Loucy (cell line): ENCODE data around the gene GRIK2.

Experiments
- H2AFZ ChIP-seq: fragments of 200-600 bp; sonication (generic); 2 replicates; pipeline ENCODE4 v1.6.0; 2016; ENCODE audit warnings: antibody characterized with exemption, mild to moderate bottlenecking, low read length, moderate library complexity
- H3F3A ChIP-seq: fragments of 200-600 bp; 2 replicates; pipeline ENCODE4 v1.6.0; 2016; ENCODE audit warnings: antibody characterized with exemption, low read depth, mild to moderate bottlenecking
- H3K27me3 ChIP-seq: fragments of 200-600 bp; sonication (generic); 2 replicates; pipeline ENCODE4 v1.6.1; 2014; ENCODE audit warnings: low read length, mild to moderate bottlenecking; ENCODE audit not compliant: insufficient read depth, poor library complexity, severe bottlenecking
- H3K36me3 ChIP-seq: fragments of 200-600 bp; sonication (generic); 2 replicates; pipeline ENCODE4 v1.6.1; 2016; ENCODE audit warnings: low read length; ENCODE audit not compliant: insufficient read depth
- H3K4me1 ChIP-seq: fragments of 200-600 bp; sonication (generic); 2 replicates; pipeline ENCODE4 v1.5.1; 2014; ENCODE audit warnings: low read length, mild to moderate bottlenecking; ENCODE audit not compliant: insufficient read depth, poor library complexity, severe bottlenecking
- H3K4me2 ChIP-seq: fragments of 200-600 bp; sonication (generic); 2 replicates; pipeline ENCODE4 v1.6.0; 2014; ENCODE audit warnings: antibody characterized with exemption, low read length, low read depth, mild to moderate bottlenecking; ENCODE audit not compliant: poor library complexity, severe bottlenecking
- H3K4me3 ChIP-seq: fragments of 200-600 bp; sonication (generic); 2 replicates; pipeline ENCODE4 v1.5.1; 2014; ENCODE audit warnings: low read length, mild to moderate bottlenecking, mixed read lengths; ENCODE audit not compliant: poor library complexity, severe bottlenecking
- H3K79me2 ChIP-seq: fragments of 200-600 bp; sonication (generic); 2 replicates; pipeline ENCODE4 v1.6.1; 2014; ENCODE audit warnings: low read length; ENCODE audit not compliant: insufficient read depth
- H3K9ac ChIP-seq: fragments of 200-600 bp; sonication (generic); 2 replicates; pipeline ENCODE4 v1.6.0; 2014; ENCODE audit warnings: mild to moderate bottlenecking, low read depth, low read length, moderate library complexity; ENCODE audit not compliant: poor library complexity, severe bottlenecking
- H3K9me2 ChIP-seq: fragments of 200-600 bp; sonication (generic); replicated peaks from 2 replicates; pipeline ENCODE4 v1.6.1; 2016; ENCODE audit warnings: low read depth, low read length, mixed read lengths
- H3K9me3 ChIP-seq: fragments of 200-600 bp; sonication (generic); 2 replicates; pipeline ENCODE4 v1.6.1; 2014; ENCODE audit warnings: mild to moderate bottlenecking, antibody characterized with exemption, low read length, low read depth; ENCODE audit not compliant: insufficient read depth
- H4K20me1 ChIP-seq: fragments of 200-600 bp; sonication (generic); 2 replicates; pipeline ENCODE4 v1.6.0; 2014; ENCODE audit warnings: antibody characterized with exemption, low read length, mild to moderate bottlenecking; ENCODE audit not compliant: insufficient read depth, poor library complexity, severe bottlenecking
- EZH2phosphoT487 ChIP-seq: fragments of 200-600 bp; IDR thresholded peaks from 2 replicates; pipeline ENCODE4 v1.6.1; 2018; ENCODE audit warnings: antibody characterized with exemption, mild to moderate bottlenecking, moderate library complexity, borderline replicate concordance
- TF ChIP-seq, protein P1 (sequence below): fragments of 200-600 bp; sonication (generic); conservative IDR thresholded peaks from 2 replicates; pipeline ENCODE4 v1.5.1; 2014; ENCODE audit warnings: mild to moderate bottlenecking, antibody characterized with exemption, low read length

The GRIK2 gene

DNA sequence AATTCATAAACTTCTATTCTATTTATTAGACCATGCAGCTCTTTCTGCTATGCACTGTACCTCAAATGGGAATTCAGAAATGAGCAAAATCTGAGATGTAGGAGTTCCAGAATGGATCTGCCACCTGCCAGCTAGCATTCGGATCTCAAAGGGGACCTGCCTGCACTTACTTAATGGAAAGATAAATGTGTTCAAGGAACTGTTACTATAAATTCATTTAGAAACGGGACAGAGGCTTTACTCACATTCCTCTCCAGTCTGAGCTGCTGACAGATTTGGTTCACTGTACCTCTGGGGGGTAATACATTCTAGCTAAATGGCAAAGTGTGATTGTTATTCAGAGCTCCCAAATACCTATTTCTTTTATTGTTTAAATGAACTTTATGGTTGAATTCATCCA lies 384.1 kb downstream of the GRIK2 start:
- Histone ChIP-seq H4K20me1 (no peaks in the 10 kb centered on the region), H3K36me3 (no peaks in the 10 kb centered on the region), H2AFZ (no peak overlapping the region), H3K9me3 (no peaks in the 10 kb centered on the region), H3K4me2 (no peak overlapping the region), H3K27me3 (no peaks in the 10 kb centered on the region), H3F3A (no peaks in the 10 kb centered on the region), H3K4me3 (no peak overlapping the region), H3K9me2 (no peaks in the 10 kb centered on the region), H3K9ac (no peak overlapping the region), H3K79me2 (no peaks in the 10 kb centered on the region), H3K4me1 (no peaks in the 10 kb centered on the region)
- TF ChIP-seq, protein P1, sequence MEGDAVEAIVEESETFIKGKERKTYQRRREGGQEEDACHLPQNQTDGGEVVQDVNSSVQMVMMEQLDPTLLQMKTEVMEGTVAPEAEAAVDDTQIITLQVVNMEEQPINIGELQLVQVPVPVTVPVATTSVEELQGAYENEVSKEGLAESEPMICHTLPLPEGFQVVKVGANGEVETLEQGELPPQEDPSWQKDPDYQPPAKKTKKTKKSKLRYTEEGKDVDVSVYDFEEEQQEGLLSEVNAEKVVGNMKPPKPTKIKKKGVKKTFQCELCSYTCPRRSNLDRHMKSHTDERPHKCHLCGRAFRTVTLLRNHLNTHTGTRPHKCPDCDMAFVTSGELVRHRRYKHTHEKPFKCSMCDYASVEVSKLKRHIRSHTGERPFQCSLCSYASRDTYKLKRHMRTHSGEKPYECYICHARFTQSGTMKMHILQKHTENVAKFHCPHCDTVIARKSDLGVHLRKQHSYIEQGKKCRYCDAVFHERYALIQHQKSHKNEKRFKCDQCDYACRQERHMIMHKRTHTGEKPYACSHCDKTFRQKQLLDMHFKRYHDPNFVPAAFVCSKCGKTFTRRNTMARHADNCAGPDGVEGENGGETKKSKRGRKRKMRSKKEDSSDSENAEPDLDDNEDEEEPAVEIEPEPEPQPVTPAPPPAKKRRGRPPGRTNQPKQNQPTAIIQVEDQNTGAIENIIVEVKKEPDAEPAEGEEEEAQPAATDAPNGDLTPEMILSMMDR: no peak
- no peak for TF ChIP-seq EZH2phosphoT487

DNA sequence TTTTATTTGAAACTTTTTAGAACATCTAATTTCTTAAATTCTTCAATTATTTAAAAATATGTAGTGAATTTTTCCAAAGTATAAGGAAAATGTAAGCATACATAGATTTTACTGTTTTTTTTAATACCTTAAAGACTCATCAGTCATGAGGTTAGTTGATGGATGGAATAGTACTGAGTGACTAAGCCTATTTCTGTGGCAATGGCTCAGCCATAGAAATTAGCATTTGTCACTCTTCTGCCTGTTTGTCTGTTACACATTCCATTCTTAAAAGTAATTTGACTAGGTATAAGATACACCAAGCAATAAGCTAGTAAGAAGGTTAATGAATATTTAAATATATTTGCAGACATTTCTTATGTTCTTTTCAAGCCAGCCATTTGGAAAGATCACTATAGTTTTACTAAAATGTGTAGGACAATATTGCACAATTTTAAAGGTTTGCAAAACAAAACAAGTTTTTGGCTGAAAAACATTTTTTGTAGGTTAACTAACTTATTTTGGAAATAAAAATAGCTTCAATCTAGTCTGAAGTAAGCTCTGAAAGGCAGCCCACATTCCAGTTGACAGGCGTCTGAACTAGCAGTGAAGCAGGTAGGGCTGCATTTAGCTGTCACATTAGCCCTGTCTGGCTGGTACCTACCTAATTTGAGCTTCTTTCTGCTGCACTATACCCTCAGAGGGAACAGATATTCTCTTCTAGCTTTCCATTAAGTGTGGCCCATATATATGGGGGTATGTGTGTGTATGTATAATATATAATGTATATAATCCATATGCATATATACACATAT lies 385.7 kb downstream of the GRIK2 start:
- Histone ChIP-seq H3K79me2 (no peaks in the 10 kb centered on the region), H3K9me3 (no peaks in the 10 kb centered on the region), H3K4me1 (no peaks in the 10 kb centered on the region), H3K4me2 (no peak overlapping the region), H3K4me3 (no peak overlapping the region), H2AFZ (no peak overlapping the region), H4K20me1 (no peaks in the 10 kb centered on the region), H3K9me2 (no peaks in the 10 kb centered on the region), H3K9ac (no peak overlapping the region), H3K36me3 (no peaks in the 10 kb centered on the region), H3F3A (no peaks in the 10 kb centered on the region), H3K27me3 (no peaks in the 10 kb centered on the region)
- TF ChIP-seq, protein P1: no peak
- TF ChIP-seq EZH2phosphoT487: no peak

- H3K9me2 ChIP-seq: no peaks in the 10 kb centered on the region
- no peaks in the 10 kb centered on the region for H3F3A ChIP-seq
- no peaks in the 10 kb centered on the region for H3K4me1 ChIP-seq
- H3K9ac ChIP-seq: no peak overlapping the region
- H3K79me2 ChIP-seq: no peaks in the 10 kb centered on the region
- no peak overlapping the region for H3K4me2 ChIP-seq
- no peak overlapping the region for H3K4me3 ChIP-seq
- no peaks in the 10 kb centered on the region for H3K9me3 ChIP-seq
- H3K27me3 ChIP-seq: no peaks in the 10 kb centered on the region
- TF ChIP-seq, protein P1: no peak
- no peak for TF ChIP-seq EZH2phosphoT487
- no peaks in the 10 kb centered on the region for H3K36me3 ChIP-seq
- no peaks in the 10 kb centered on the region for H4K20me1 ChIP-seq
- no peak overlapping the region for H2AFZ ChIP-seq
Measured at GRCh38 chr6:101783287-101783686, 389.8 kb downstream of the GRIK2 start.
